GM18499 (cell line): ENCODE results near the gene PWWP2B.

Experiments
- ATAC-seq: cut with Tn5 transposase; IDR thresholded peaks from one replicate; pipeline ENCODE4 v1.9.1; 2021; ENCODE audit warnings: moderate number of reproducible peaks; ENCODE audit not compliant: insufficient read depth, unreplicated experiment

Gene PWWP2B

GRCh38 chr10:132442636-132443035 is 45.6 kb downstream of the PWWP2B start:
- ATAC-seq: no peak

GRCh38 chr10:132443605-132443982 is 46.6 kb downstream of the PWWP2B start:
- no peak for ATAC-seq

- ATAC-seq: no peak
These were observed 47.2 kb downstream of the PWWP2B start for GRCh38 chr10:132443983-132444876.

- no peak for ATAC-seq
These were observed 47.9 kb downstream of the PWWP2B start for GRCh38 chr10:132444877-132445351.

GRCh38 chr10:132445516-132446194 is 48.7 kb downstream of the PWWP2B start:
- ATAC-seq: no peak

GRCh38 chr10:132446195-132446581 is 49.2 kb downstream of the PWWP2B start:
- no peak for ATAC-seq

- no peak for ATAC-seq
These were observed 49.9 kb downstream of the PWWP2B start for GRCh38 chr10:132446661-132447445.

- ATAC-seq: no peak
These were observed 50.6 kb downstream of the PWWP2B start for GRCh38 chr10:132447446-132448247.

GRCh38 chr10:132448248-132448731 is 51.3 kb downstream of the PWWP2B start:
- no peak for ATAC-seq

- no peak for ATAC-seq
These were observed 52.2 kb downstream of the PWWP2B start for GRCh38 chr10:132449051-132449810.

- no peak for ATAC-seq
These were observed 52.8 kb downstream of the PWWP2B start for GRCh38 chr10:132449811-132450181.

GRCh38 chr10:132450466-132450824 is 53.4 kb downstream of the PWWP2B start:
- ATAC-seq: no peak

- ATAC-seq: no peak
These were observed 54.0 kb downstream of the PWWP2B start for GRCh38 chr10:132450825-132451505.

- ATAC-seq: no peak
These were observed 54.7 kb downstream of the PWWP2B start for GRCh38 chr10:132451506-132452215.

GRCh38 chr10:132452216-132452650 is 55.2 kb downstream of the PWWP2B start:
- ATAC-seq: no peak

GRCh38 chr10:132452651-132453469 is 55.9 kb downstream of the PWWP2B start:
- ATAC-seq: no peak

GRCh38 chr10:132453470-132453861 is 56.5 kb downstream of the PWWP2B start:
- ATAC-seq: no peak
